GM21529 (cell line): ENCODE measurements around the gene MKNK2.
"Not testable (repeated sequence)": the region's sequence is repeated elsewhere in the genome, so short reads cannot be mapped to it uniquely, and the experiment has no call there.

ENCODE experiments used
- ATAC-seq: cut with Tn5 transposase; IDR thresholded peaks from one replicate; pipeline ENCODE4 v1.9.1; 2021; ENCODE audit not compliant: unreplicated experiment

MKNK2 gene

GRCh38 chr19:2050991-2051772, at the start of gene MKNK2:
Gene MKNK2 (minus strand): TSS chr19:2051244. CDS start chr19:2050851, 393 bp downstream.
- peak; percentile 37 for ATAC-seq

DNA sequence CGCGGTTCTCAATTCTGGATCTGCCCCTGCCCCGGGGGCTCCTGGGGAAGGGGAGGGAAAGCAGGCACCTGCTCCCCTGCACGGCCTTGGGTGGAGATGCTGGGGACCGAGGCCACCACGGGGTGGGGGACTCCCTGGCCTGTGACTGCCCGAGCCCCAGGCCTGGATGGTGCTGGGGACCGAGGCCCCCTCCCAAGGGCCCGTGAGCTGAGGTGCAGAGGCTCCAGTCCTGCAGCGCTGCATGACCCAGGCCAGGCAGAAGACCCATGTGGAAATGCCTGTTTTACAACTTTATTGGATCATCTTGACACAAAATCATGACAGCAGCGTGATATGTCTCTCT, 49.6 kb upstream of the MKNK2 start:
- no peak for ATAC-seq

DNA sequence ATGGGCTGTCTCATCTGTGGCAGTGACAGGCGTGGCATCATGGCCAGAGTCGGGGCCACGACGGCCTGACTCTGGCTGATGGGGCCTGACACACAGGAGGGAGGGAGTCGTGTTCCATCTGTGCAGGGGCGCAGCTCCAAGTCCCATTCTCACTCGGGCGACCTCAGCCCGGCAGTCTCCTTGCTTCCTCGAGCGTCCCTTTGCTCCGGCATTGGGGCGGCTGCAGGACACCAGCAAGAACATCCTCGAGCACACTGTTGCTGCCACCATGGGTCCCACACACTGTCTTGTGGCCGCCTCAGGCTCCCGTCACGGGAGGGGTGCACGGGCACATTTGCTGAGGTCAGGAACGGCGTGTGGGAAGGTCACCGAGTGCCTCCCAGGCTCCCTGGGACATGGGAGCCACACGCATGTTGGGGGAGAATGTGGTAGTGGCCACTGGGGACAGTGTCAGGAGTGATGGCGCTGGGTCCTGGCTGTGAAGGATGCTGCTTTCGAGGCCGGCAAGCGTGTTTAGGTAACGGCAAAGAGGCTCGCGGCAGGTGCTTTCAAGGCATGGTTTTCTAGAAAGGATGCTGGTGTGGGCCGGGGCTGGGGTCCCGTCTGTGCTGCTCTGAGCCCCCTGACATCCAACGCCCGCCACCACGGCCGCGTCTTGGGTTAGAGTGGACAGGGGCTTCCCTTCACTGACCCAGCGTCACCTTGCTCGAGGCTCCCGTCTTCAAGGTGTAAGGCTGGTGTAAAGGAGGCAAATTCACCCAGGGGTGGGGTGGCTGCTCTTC, 49.1 kb upstream of the MKNK2 start:
- no peak for ATAC-seq

- ATAC-seq, result no peak
These were observed 48.0 kb upstream of the MKNK2 start for GRCh38 chr19:2099054-2099501.

- no peak for ATAC-seq
These were observed 46.9 kb upstream of the MKNK2 start for GRCh38 chr19:2097886-2098327.

DNA sequence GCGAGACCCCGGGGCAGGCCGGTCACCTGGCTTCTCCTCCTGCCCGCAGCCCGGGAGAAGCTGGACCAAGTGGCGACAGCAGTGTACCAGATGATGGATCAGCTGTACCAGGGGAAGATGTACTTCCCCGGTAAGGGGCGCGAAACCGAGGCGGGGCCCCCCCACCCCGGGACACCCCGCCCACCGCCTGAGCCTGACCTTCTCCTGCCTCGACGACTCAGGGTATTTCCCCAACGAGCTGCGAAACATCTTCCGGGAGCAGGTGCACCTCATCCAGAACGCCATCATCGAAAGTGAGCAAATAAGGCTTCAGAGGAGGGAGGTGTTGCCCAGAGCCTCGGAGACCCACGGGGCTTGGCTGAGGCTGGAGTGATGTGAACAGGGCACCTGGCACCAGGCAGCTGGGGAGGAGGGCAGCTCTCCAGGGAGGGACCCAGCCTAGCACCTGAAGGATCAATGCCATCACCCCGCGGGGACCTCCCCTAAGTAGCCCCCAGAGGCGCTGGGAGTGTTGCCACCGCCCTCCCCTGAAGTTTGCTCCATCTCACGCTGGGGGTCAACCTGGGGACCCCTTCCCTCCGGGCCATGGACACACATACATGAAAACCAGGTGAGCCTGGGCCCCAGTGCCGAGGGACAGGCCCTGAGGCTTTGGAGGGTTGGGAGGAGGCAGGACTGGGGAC, 46.3 kb upstream of the MKNK2 start:
- ATAC-seq, result no peak

GRCh38 chr19:2096480-2097202, 45.6 kb upstream of the MKNK2 start, which contains the start of gene IZUMO4:
Gene IZUMO4 (plus strand): TSS chr19:2096915. CDS start chr19:2096946, 31 bp downstream.
- peak; percentile 63 for ATAC-seq

DNA sequence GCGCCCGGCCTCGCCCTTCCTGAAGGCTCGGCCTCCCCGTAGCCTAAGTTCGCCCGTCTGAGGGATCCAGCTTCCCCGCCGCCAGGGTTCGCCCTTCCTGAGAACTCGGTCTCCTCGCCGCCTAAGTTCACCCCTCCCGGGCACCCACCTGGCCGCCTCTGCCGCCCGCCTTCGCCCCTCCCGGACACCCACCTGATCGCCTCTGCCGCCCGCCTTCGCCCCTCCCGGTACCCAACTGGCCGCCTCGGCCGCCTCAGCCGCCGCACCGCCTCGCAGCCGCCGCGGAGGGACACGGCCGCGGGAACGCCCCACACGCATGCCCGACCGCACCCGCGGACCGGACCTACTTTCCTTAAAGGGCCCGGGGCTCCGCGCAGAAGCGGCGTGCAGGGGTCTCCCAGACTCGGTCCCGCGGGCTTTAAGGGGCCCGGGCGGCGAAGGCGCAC, 45.0 kb upstream of the MKNK2 start, which contains the start of gene MOB3A:
TSS of gene MOB3A (minus strand) at position 293 of the 446 bp plus-strand sequence. CDS start 17,766 bp downstream, outside the sequence.
- peak; percentile 23 for ATAC-seq

GRCh38 chr19:2091926-2092525, 41.0 kb upstream of the MKNK2 start:
- ATAC-seq, result not testable (repeated sequence)

- ATAC-seq, result peak; percentile 2
These were observed 38.6 kb upstream of the MKNK2 start for GRCh38 chr19:2089727-2090053.

GRCh38 chr19:2089001-2089711, 38.1 kb upstream of the MKNK2 start:
- no peak for ATAC-seq

DNA sequence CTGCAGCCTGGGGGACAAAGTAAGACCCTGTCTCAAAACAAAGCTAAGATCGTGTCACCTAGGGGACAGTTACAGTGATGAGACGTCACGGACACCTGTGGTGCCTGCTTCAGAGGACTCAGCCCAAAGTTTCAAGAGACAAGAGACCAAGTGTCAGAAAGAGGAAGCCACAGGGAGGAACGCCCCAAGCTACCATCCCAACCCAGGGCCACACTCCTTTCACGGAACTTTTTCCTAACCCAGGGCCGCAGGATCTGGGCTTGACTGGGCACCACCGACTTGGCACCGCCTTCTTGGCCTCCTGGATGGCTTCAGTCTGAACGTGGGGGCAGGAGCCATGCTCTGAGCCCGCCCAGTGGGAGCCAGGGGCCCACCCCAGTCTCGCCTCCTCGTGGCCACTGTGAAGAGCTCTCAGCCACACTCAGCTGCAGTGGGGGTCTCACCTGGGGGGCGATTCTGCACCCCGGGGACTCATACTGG, 36.6 kb upstream of the MKNK2 start:
- ATAC-seq, result no peak

DNA sequence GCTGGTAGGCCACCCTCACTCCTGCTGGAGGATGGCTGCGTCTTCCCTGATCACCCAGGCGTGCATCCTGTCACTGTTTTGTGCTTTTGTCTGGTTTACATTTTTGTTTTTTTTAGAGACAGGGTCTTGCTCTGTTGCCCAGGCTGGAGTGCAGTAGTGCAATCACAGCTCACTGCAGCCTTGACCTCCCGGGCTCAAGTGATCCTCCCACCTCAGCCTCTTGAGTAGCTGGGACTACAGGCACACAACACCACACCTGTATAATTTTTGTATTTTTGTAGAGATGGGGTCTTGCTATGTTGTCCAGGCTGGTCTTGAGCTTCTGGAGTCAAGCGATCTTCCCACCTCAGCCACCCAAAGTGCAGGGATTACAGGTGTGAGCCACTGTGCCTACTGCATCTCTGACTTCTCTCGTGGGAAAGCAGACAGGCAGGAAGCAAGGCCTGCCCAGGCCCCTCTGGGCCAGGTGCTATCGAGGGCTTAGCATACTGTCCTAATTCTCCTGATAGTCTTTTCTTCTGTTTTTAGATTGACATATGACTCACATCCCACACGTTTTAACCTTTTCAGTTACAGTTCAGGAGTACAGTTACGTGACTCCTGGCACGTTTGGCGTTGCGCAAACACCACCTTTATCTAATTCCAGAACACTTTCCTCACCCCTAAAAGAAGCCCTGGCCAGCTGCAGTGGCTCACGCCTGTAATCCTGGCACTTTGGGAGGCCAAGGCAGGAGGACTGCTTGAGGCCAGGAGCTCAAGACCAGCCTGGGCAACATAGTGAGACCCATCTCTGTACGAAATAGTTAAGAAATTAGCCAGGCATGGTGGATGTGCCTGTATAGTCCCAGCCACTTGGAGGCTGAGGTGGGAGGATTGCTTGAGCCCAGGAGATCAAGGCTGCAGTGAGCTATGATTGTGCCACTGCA, 35.9 kb upstream of the MKNK2 start:
- ATAC-seq, result not testable (repeated sequence)

GRCh38 chr19:2084993-2085720, 34.1 kb upstream of the MKNK2 start:
- ATAC-seq, result peak; percentile 36

- no peak for ATAC-seq
These were observed 32.3 kb upstream of the MKNK2 start for GRCh38 chr19:2083174-2083854.

DNA sequence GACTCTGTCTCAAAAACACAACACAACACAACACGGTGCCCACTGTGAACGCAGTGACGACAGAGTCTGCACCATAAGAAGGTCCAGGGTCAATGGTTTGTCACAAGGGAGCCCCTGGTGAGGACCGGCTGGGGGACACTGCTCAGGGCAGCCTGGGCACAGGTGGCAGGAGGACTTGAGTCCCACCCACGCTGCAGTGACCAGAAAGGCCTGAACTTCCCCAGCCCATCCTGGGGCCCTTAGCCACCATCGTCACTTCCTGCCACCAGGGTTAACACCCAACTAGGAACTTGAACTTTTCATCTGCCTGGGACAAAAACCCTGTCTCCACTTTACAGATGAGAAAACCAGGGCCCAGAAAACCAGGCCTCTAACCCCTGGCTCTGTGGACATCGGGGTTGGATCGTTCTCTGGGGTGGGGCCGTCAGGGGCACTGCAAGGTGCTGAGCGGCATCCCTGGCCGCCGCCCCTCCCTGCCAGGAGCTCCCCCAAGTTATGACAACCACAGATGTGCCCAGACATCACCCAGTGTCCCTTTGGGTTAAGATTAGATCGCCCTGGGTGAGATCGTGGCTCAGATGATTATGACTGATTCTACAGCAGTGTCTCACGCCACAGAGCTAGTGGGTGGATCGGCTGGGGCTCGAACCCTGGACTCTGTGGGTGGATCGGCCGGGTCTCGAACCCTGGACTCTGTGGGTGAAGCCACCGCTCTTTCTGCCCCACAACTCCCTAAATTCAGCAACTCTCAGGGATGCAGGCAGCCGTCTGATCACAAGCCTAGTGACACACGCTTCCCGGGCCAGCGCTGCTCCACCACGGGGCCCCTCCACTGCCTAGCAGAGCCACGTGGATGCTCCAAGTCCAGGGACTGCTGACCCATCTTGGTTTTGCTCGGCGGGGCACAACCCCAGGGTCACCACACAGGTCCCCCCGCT, 31.1 kb upstream of the MKNK2 start:
- ATAC-seq, result no peak
